Hematopoietic multipotent progenitor cell treated with erythropoietin and hydrocortisone succinate and interleukin-3 and kit ligand, for 6 days (in vitro differentiated cells): ENCODE measurements around the gene GPS1.

Experiments used
- DNase-seq: peaks from one replicate; pipeline ENCODE4 v3.0.0-alpha.2; 2015

Gene GPS1

DNA sequence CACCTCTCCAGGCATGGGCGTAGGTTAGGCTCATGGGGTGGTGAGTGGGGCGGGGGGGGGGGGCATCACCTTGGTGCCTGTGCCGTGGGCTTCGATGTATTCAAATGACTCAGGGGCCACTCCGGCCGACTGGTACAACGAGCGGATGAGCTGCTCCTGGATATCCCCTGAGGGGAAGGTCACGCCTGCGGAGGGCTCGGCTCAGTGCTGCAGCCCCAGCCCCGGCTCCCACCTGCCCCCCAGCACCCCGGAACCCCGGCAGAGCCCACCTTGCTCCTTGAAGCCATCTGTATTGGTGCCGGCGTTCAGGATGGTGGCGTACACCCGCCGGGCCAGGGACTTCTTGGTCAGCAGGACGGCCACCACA lies 40.9 kb downstream of the GPS1 start:
- DNase-seq = no peak

DNA sequence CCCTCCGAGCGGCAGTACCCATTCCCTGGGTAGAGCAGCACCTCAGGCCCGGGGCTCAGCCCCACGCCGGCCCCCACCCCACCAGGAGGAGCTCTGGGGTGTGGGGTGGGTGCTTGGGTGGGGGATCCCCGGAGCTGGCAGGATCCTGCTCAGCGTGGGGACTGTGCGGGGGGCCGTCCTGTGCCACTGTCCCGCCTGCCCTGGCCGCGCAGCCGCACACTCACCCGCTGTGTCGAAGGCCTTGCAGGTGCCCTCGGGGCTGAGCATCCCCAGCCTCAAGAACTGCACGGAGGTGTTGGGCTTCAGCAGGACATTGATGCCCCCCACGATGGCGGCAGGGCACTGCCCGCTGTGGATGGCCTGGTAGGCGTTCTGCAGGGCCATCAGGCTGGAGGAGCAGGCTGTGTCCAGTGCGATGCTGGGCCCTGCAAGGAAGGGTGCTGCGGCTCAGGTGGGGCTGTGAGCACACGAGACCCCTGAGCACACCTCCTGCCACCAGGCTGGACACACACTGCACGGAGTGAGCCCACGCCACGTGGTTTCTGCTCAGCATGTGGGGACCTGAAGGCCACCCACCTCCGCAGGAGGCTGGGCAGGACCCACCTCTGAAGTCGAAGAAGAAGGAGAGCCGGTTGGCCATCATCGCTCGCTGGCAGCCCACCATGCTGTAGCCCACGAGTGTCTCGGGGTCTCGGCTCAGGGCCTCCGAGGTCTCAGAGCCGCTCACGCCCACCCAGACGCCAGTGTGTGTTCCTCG lies 41.5 kb downstream of the GPS1 start:
- DNase-seq = no peak

DNA sequence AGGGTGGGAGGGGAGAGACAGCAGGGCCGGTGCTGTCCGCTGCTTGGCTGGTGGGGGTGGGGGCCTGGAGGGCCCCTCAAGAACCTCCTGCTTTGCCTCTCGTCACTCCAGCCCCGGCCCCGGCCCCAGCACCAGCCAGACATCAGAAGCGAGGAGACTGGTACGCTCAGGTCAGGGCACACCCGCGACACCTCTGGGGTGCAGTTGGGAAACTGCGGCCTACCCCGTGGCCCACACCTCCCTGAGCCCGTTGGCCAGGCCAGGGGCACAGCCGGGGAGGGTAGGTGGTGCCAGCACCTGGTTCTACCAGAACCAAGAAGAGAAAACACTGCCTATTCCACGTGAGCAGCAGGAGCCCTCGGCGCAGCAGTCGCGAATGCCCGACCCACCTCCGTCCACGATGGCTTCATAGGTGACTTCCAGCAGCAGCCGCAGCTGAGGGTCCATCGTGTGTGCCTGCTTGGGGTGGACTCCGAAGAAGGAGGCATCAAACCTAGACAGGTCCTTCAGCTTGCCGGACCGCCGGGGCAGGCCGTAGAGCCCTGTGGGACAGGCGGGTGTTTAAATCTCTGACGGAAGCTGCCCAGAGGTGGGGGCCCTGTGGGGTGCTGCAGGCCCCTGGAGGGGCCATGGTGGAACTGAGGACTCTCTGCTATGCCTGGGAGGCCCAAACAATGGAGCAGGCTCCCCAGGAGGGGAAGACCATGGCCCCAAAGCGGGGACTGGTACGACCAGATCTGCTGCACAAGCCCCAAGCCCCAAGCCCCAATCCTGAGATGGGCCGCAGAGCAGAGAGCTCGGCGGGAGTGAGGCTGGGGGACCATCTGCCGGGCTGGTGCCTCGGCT lies 43.5 kb downstream of the GPS1 start:
- DNase-seq = no peak

DNA sequence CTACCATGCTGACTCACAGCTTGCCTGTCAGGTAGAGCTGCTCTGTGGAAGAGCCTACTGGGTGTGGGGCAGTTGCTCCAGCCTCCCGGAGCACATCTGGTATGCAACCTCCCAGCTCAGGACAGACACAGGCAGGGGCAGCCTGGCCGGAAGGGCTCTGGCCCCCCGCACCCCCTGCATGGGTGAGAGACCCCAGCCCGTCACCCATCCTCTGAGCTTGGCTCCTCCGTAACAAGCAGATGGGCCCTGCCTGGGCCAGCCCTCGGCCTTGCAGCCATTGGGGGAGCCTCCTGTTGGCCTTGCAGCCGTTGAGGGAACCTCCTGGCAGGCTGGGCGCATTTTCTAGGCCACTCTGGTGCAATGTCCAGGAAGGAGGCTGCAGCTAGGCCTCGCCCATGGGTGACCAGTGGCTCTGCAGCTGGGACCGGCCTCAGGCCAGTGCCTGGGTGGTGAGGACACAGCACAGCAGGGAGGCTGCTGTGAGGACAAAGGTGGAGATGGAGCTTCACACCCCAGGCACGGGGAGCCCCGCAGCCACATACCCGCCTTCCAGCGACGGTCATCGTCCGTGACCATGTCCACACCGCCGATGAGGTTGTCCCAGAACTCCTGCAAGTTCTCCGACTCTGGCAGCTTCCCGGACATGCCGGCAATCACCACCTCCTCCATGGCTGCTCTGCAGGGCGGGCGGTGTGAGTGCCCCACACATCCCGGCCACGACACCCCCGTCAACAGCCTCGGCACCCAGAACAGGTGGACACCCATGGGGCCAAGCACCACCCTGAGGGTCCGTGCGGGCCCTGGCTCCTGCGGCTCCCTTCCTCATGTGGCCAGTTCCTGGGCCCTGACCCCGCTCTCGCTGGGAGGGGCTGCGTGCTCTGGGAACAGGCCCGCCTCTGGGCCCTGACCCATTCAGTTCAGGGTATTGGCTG lies 44.3 kb downstream of the GPS1 start:
- no peak for DNase-seq

- DNase-seq = no peak
Measured at GRCh38 chr17:82096709-82097183, 45.0 kb downstream of the GPS1 start.

- peak; percentile 68 for DNase-seq
Measured at GRCh38 chr17:82097184-82097918, 45.7 kb downstream of the GPS1 start.

DNA sequence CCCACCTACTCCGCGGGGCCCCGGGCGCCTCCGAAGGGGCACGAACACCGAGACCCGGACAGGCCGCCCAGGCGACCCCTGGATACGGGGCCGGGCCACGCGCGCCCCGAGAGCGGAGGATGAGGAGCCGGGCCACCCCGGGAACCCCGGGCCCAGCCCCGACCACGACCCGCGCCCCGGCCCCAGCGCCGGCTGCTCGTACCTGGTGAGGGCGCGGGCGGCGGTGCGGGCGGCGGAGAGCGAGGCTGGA lies 46.1 kb downstream of the GPS1 start:
- DNase-seq = no peak

DNA sequence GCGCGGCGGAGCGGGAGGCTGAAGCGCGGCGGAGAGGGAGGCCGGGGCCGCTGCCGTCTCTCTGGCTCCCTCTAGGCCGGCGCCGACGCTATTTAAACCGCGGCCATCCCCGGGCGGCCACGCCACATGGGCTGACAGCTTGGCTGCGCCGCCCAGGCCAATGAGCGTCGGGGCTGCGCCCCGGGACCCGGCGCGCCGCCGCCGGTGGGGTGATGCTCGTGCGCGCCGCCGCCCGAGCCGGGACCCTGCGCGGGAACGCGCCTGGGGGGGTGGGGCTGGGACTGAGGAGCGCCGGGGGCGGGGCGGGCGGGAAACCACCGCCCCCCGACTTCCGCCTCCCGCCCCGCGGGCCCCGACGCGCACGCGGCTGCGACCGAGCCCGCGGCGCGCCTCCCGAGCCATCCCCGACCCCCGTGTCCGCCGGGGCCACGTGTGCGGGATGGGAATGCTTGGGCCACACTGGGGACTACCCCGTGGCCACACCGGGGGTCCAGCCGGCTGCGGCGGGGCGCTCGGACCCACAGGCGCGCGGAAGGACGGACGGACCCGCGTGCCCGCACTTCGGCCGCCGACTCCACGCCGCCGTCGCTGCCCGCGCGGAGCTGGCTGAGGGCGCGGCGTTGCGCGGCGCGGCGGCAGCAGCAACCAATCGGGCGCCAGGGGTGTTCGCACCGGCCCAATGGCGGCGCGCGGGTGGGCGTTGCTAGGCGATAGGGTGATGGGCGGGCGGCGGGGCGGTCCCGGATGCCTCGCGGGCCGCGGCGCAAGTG lies 46.7 kb downstream of the GPS1 start, which contains the start of gene FASN:
Gene FASN (minus strand): TSS at position 68 of the 770 bp plus-strand sequence. CDS start 1,791 bp downstream, outside the sequence.
- peak; percentile 96 for DNase-seq

DNA sequence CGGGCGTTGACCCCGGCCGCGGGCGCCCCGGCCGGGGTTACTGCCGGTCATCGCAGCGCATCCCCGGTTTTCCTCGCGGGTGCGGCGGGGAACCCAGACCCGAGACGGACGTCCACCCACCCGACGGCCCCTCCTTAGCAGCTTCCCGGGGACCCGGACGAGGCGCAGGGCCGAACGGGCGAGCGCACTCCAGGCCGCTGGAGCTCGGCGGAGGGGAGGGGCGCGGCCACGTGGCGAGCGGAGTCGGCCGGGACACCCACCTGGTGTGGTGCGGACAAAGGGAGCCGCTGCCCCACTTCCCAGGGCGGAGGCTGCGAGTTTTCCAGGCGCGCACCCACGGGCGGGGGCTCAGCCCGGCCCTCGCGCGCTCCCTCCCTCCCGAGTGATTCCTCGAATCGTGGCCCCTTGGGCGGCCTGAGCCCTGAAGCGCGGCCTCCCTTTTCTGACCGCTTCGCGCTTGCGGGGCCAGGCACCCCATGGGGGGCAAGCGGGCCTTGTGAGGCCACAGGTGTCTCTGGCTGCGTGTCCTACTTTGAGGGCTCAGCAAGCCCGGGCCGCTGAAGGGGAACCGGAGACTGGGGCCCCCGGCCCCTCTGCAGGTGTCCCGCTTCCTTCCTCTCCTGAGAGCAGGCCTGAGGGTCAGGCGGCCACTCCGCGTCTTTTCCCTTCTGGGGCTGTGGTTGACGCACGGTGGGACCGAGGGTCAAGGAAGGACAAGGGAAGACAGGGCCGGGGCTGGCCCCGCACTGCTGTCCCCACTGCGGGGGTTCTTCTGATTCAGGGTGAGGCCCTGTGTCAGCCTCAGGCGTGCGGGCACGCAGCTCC lies 47.5 kb downstream of the GPS1 start:
- no peak for DNase-seq

DNA sequence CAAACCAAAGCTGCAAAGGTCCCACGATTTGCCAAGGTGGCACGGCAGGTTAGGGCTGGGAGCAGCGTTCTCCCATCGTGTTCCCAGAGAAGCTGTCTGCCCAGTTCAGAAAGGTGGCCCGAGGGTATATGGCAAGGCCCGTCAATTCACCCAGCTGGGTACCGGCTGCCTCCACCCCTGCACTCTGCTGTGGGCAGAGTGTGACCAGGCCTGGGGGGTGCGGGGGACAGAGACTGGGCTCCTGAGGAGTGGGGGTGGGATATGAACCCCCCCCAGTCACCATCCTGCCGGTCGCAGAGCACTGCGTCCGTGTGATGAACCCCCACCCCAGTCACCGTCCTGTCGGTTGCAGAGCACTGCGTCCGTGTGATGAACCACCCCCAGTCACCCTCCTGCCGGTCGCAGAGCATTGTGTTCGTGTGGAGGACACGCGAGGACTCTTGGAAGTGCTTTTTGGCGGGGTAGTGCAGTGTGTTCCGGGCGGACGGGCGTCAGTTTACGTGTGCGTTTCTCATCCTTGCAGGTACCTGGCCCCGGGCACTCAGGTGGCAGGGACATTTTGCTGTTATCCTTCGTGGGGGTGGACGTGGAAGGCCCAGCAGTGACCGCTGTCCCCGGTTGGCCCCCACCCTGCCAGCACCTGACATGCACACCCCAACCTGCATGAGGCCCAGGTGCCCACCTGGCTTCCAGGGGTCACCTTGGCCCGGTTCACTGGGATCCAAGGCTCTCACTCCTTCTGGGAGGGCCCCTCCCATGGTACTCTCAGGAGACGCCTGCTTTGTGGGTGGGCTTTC lies 49.0 kb downstream of the GPS1 start:
- no peak for DNase-seq

DNA sequence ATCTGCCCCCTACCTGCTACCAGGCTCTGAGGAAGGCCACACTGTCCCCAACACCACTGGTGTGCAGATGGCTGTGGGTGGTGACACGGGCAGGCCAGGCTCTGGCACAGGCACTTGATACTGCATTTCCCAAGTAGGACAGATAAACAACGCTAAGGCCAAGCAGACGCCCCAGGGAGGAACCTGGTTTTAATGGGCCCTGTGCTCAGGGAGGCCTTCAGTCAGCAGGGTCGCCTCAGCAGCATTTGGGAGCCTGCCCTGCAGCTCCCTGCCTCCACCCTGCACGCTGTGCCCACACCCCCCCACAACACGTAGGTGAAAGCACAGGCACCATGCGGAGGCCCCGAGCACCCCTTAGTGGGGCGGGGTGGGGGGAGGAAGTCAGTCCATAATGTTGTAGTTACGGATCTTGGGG lies 49.6 kb downstream of the GPS1 start:
- DNase-seq = peak; percentile 49

DNA sequence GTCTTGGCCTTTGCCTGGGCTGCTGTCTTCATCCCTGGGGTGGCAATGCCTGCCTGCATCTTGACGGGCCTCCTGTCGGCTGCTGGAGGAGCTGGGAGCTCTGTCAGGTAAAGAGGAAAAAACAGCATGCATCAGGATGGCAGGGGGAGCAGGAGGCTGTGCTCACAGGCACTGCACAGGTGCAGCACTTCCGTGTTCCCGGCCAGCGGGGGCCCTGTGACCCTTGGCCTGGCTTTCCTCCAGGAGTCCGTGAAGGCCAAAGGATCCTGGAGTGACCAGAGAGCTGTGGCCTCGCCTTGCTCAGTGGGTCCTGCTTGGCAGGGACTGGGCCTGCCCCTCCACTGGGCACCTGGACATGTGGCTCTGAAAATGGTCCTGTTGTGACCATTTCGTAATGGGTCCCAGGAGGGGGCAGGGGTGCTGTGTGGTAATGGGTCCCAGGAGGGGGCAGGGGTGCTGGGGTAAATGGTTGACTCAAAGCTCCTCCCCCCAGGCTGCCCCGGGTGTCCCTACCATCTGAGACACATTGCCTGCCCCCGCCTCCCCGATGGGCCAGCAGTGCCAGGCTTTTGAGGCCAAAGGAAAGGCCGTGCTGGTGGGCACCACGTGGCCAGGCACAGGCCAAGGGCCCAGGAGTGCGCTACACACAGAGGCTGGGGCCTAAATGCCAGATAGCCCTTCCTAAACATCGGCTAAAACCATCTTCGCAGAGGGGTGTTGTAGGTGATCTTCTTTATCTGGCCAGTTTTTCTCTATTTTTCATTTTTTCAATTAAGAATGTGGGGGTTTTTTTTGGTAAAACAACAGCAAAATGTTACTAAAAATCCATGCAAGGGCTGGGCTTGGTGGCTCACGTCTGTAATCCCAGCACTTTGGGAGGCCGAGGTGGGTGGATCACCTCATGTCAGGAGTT lies 50.3 kb downstream of the GPS1 start:
- DNase-seq = no peak

DNA sequence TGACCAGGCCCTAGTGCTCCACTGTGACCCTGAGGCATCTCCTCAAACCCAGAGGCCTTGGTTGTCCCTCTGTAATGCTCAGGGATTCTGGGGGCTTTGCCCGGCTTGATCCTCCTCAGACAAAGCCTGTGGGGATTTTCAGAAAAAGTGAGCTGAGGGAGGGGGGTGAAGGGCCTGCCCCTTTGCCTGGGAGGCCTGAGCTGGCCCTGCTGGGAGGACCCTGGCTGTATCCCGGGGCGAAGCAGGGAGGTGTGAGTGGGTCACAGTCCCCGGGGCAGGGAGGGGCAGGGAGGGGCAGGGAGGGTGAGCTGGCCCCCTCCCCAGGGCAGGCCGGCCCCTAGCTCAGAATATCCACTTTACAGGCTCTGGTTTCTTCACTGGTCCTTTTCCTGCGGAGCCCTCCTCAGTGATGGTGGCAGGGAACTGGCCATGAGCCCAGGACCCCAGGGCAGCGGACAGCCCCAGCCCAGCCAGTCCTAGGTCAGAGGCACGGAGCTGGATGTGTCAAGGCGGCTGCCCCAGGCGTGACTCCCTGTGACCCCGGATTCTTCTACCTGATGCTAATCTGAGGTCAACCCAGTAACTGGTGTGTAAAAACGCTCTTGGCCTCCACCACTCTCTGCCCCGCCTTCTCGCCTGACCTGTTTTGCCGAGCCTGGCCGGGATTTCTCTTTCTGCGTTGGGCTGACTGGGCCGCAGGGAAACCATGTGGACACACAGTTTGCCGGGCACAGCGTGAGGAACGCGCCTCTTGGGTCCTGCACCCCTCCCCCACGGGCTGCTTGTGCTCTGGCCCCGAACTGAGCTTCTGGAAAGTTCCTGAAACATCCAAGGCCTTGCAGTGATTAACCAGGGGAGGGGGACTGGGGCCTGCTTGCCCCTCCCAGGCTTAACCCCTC lies 52.1 kb downstream of the GPS1 start:
- no peak for DNase-seq

DNA sequence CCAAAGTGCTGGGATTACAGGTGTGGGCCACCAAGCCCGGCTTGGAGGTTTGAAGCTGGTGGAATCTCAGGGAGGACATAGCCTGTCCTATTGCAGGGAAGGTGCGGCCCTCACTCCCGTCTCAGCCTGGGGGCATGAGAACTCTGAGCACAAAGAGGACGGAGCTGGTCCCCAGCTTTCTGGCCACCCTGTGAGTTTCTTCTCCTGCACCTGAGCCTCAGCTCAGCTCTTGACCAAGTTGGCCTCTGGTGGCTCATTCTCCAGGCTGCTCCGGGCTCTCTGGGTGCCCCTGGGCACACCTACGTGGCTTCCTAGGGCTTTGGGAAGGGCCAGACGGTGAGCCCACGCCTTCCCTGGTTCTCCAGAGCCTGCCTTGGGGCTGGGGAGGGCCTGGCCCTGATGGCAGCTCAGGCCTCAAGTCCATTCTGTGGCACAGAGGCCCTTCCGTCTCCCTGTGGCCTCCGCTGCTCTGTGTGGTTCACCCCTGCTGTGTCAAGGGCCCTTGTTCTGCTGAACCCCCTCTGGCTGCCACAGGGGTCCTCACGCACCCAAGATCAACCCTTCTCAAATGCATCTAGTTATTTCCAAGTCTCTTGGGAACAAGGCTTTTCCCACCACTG lies 53.2 kb downstream of the GPS1 start:
- DNase-seq = no peak

DNA sequence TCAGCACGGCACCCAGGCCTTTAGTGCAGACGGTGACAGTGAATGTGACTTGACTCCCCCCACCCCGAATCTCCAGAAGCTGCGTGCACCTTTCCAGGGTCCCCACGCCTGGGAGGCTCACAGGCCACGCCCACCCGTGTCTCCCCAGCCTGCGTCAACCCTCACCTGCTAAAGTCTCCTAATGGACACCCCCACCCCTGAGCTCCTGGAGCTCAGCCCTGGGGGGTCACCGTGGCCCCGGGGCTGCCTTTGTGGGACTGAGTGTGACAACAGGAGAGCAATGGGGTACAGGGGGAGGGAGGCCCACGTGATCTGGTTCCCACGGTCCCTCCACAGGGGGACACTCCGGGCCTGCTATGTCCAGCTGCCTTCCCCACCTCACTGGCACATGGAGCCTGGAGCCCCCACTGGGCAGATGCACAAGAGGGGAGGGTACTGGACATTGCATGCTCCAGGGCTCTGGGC lies 53.8 kb downstream of the GPS1 start:
- no peak for DNase-seq

- peak; percentile 91 for DNase-seq
Measured at GRCh38 chr17:82105882-82106687, 54.4 kb downstream of the GPS1 start.
